HPDE6-E6E7 (cell line): ENCODE data around the gene TGOLN2.

Source experiments
- DNase-seq: peaks from one replicate; pipeline ENCODE4 v3.0.0; 2011; ENCODE audit warnings: missing footprints; ENCODE audit errors: extremely low spot score

Gene TGOLN2

GRCh38 chr2:85308896-85309555 is 18.8 kb downstream of the TGOLN2 start:
- DNase-seq: no peak

GRCh38 chr2:85308201-85308600 is 19.6 kb downstream of the TGOLN2 start:
- DNase-seq: no peak

- no peak for DNase-seq
Observed at GRCh38 chr2:85307527-85307897, 20.3 kb downstream of the TGOLN2 start.

GRCh38 chr2:85303780-85304531 is 23.8 kb downstream of the TGOLN2 start:
- DNase-seq: no peak

- DNase-seq: no peak
Observed at GRCh38 chr2:85302121-85302520, 25.7 kb downstream of the TGOLN2 start.

- DNase-seq: no peak
Observed at GRCh38 chr2:85291425-85292023, 36.3 kb downstream of the TGOLN2 start.

GRCh38 chr2:85288244-85288725 is 39.5 kb downstream of the TGOLN2 start:
- peak; percentile 98 for DNase-seq

GRCh38 chr2:85287721-85288120 is 40.1 kb downstream of the TGOLN2 start:
- no peak for DNase-seq

- no peak for DNase-seq
Observed at GRCh38 chr2:85286918-85287317, 40.9 kb downstream of the TGOLN2 start.

GRCh38 chr2:85283641-85284040 is 44.1 kb downstream of the TGOLN2 start:
- no peak for DNase-seq

- DNase-seq: no peak
Observed at GRCh38 chr2:85282914-85283313, 44.9 kb downstream of the TGOLN2 start.

- DNase-seq: no peak
Observed at GRCh38 chr2:85281553-85281952, 46.2 kb downstream of the TGOLN2 start.

GRCh38 chr2:85278361-85278760 is 49.4 kb downstream of the TGOLN2 start:
- no peak for DNase-seq

GRCh38 chr2:85277416-85278158 is 50.2 kb downstream of the TGOLN2 start:
- no peak for DNase-seq

GRCh38 chr2:85276571-85277118 is 51.1 kb downstream of the TGOLN2 start:
- DNase-seq: no peak

- no peak for DNase-seq
Observed at GRCh38 chr2:85275984-85276540, 51.7 kb downstream of the TGOLN2 start.

GRCh38 chr2:85273738-85274731 is 53.8 kb downstream of the TGOLN2 start:
- peak; percentile 80 for DNase-seq

- DNase-seq: no peak
Observed at GRCh38 chr2:85272357-85272756, 55.4 kb downstream of the TGOLN2 start.

- no peak for DNase-seq
Observed at GRCh38 chr2:85269959-85270358, 57.8 kb downstream of the TGOLN2 start.
